GM13976 (cell line): ENCODE data around the gene KCNAB1.

ENCODE experiments used
- DNase-seq: peaks from one replicate; pipeline ENCODE4 v3.0.0; 2012; ENCODE audit warnings: low spot score
- CTCF ChIP-seq: IDR thresholded peaks from 2 replicates; pipeline ENCODE4 v1.5.1; 2012; ENCODE audit warnings: borderline replicate concordance, mild to moderate bottlenecking; ENCODE audit not compliant: insufficient read depth; ENCODE audit errors: extremely low read depth, missing control alignments, control extremely low read depth
- in situ Hi-C: fragments of 300-500 bp; cut with MboI; formaldehyde crosslinking; loops from one replicate; pipeline ENCODE4 v1.12.0; 2022; ENCODE audit warnings: low sequenced_read_pairs, mixed read lengths, inconsistent platforms; ENCODE audit not compliant: unreplicated experiment

KCNAB1 gene

GRCh38 chr3:156366559-156366958 is 246.2 kb downstream of the KCNAB1 start:
- no peak for TF ChIP-seq CTCF
- in situ Hi-C loops, result no loop called here
- no peak for DNase-seq

DNA sequence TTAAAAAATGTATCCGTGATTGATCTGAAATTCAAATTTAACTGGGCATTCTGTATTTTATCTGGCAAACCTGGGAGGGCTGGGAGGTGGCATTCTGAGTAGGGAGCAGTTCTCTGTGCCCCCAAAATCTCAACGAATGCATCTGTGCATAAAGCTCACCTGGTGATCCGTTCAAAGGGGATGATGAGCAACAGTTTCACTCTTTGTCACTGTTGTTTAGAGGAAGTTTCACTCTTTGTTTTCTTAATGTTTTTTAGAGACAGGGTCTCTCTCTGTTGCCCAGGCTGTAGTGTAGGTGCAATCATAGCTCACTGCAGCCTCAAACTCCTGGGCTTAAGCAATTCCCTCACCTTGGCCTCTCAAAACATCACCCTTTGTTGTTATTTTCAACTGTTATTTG is 247.8 kb downstream of the KCNAB1 start:
- DNase-seq, result no peak
- no peak for TF ChIP-seq CTCF
- in situ Hi-C loops, result no loop called here

DNA sequence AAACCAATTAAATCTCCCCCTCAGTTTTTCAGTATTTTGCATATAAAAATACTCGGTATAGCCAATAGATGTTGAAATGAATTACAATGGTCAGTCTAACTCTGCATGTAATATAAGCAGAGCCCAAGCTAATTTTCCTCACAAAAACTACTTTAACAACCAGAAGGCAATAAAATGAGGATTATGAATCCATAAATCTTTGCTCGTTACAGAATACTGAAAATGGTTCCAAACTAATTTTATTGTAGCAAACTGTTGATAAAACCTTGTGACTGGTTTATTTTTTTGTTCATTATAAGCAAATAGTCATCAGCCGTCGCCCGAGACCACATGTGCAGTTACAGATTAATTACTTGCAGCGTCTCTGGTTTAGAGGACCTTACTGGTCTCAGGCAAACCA is 251.3 kb downstream of the KCNAB1 start:
- in situ Hi-C loops, result no loop called here
- no peak for TF ChIP-seq CTCF
- DNase-seq, result no peak

DNA sequence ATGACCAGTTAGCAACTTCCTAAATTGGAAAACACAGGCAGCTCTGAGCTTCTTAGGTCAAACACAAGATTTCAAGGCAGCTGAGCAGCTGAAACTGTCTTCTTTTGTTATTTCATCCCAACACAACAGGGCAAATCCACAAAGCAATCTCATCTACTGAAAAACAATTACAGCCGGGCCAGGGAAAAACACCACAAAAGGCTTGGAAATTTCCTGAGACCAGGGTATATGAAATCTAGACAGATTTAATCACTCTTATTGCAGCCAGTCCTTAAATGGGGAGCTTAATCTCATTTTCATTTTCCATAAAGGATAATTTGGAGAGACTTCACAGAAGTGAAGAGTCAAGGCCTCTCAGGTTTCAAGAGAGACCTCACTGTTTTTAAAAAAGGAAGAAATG is 252.7 kb downstream of the KCNAB1 start:
- in situ Hi-C loops, result no loop called here
- DNase-seq, result no peak
- no peak for TF ChIP-seq CTCF

DNA sequence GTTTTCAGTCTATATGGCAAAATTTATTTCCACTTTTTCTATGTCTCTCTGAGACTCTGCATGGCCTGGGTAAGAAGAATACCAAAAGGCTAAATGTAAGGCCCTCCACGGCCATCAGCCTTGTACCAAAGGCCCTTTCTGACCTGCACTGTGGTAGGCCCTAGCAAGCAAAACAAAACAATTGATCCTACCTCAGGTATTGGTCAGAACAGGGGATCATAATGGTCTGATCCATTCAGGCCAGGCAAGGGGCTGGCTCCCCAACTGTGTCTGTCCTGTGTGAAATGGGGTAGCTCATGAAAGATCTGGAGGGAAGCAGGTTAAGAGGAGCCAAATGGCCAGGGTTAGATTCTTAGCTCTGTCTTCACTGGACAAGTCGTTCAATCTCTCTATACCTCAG is 253.3 kb downstream of the KCNAB1 start:
- TF ChIP-seq CTCF, result no peak
- DNase-seq, result no peak
- in situ Hi-C loops, result no loop called here

- in situ Hi-C loops, result no loop called here
- no peak for TF ChIP-seq CTCF
Measured at GRCh38 chr3:156376199-156376598, 255.8 kb downstream of the KCNAB1 start.

DNA sequence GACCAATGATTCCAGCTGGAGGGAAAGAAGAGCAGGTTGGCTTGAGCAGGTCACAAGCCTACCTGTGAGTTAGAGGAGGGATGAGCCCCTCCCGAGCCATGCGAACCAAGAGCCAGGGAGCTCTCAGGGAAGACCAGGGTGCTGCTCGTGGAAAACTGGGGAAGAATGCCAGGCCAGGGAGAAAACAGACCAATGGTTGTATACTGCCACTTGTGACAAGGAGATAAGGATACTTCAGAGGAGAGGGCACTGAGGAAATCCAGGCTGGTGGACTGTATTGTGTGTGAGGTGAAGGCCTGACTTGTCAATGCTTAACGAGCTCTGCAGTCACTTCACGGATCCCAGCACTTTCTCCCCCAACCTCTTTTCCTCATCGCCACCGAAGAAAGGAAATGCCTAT is 256.9 kb downstream of the KCNAB1 start:
- in situ Hi-C loops, result no loop called here
- no peak for DNase-seq
- no peak for TF ChIP-seq CTCF

More at GRCh38 chr3:156376199-156376598, 255.8 kb downstream of the KCNAB1 start:
- no peak for DNase-seq
